ENCODE results near the gene PIK3R3. TPM values are rescaled to one million over a fixed set of nuclear protein-coding genes. Genes with fewer than 3 reads are reported as not detected.

The PIK3R3 gene
- total RNA-seq, 1 experiment from 2014 or later, result 9.0 TPM

DNA sequence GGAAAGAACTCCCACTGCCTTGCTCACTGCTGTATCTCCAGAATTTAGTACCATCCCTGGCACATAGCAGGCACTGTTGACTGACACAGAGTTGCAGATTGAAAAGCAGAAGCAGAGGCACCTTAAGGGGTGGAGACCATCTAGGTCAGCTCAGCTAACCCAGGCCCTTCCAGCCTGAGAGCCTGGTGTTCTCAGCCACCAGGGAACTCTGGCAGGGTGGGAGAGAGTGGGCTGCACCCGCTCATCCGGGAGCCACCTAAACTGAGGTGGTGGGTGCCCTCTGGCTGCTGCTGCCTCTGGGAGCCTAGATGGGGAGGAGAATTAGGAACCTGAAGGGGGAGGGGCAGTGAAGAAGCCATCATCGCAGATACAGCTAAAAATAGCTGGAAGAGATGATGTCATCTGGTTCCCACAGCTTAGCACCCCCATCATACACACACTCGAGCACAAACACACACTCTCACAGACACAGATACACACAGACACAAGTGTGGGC, 41.0 kb upstream of the PIK3R3 start (continued):
- TF ChIP-seq, protein P1, sequence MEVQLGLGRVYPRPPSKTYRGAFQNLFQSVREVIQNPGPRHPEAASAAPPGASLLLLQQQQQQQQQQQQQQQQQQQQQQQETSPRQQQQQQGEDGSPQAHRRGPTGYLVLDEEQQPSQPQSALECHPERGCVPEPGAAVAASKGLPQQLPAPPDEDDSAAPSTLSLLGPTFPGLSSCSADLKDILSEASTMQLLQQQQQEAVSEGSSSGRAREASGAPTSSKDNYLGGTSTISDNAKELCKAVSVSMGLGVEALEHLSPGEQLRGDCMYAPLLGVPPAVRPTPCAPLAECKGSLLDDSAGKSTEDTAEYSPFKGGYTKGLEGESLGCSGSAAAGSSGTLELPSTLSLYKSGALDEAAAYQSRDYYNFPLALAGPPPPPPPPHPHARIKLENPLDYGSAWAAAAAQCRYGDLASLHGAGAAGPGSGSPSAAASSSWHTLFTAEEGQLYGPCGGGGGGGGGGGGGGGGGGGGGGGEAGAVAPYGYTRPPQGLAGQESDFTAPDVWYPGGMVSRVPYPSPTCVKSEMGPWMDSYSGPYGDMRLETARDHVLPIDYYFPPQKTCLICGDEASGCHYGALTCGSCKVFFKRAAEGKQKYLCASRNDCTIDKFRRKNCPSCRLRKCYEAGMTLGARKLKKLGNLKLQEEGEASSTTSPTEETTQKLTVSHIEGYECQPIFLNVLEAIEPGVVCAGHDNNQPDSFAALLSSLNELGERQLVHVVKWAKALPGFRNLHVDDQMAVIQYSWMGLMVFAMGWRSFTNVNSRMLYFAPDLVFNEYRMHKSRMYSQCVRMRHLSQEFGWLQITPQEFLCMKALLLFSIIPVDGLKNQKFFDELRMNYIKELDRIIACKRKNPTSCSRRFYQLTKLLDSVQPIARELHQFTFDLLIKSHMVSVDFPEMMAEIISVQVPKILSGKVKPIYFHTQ (CRISPR knock-in tag; IDR thresholded peaks at IDR 0.05), result no peak

DNA sequence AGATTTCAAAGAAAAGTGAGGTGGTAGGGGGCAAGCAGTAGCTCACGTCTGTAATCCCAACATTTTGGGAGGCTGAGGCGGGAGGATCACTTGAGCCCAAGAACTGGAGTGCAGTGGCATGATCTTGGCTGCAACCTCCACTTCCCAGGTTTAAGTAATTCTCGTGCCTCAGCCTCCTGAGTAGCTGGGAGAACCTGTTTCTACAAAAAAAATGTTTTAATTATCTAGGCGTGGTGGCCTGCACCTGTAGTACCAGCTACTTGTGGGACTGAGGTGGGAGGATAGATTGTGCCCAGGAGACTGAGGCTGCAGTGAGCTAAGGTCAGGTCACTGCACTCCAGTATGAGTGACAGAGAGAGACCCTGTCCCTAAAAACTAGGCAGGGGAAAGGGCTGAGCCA, 39.9 kb upstream of the PIK3R3 start:
- Mint-ChIP-seq H3K4me3 (no peak overlapping the region), H3K27ac (no peak overlapping the region), H3K4me1 (peaks cover 15% of the 10 kb centered on the region), H3K9me3 (no peaks in the 10 kb centered on the region), H3K36me3 (no peaks in the 10 kb centered on the region), H3K27me3 (ENCODE audit: low read depth) (peaks cover 31% of the 10 kb centered on the region)
- no peak for TF ChIP-seq NFYB (CRISPR knock-in tag; conservative IDR thresholded peaks at IDR 0.05; ENCODE audit: low read depth)
- TF ChIP-seq ZNF317 (CRISPR knock-in tag; IDR thresholded peaks at IDR 0.05; ENCODE audit: borderline replicate concordance, low read depth), result no peak
- no peak for TF ChIP-seq GTF2I (CRISPR knock-in tag; conservative IDR thresholded peaks at IDR 0.05)
- CTCF ChIA-PET, result interaction anchor here (0.9 kb wide), 1 partner anchor 51 kb away, joined by 3 read pairs; no protein-coding TSS in a partner anchor
- DNase-seq (ENCODE audit: low spot score), result no peak
- no peak for ATAC-seq
- POLR2A ChIA-PET, result interaction anchor here (0.6 kb wide), 1 partner anchor 168 kb away, joined by 5 read pairs; no protein-coding TSS in a partner anchor

DNA sequence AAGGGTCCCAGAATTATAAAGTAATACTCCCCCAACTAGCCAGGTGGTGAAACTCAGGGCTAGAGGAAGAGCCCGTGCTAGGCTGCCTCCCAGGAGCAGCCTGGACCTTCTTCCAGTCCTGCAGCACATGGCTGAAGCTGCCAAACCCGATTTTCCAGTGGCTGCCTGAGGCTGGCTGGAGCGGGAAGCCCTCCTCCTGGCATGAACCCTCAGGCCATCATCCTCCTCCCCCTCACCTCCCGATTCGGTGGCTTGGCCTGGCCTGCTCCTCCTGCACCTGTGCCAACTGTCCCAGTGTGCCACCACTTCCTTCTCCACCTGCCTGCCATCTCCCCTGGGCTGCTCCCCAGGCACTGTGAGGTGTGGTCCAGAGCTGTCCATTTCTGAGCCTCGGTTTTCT, 39.4 kb upstream of the PIK3R3 start:
- CTCF ChIA-PET, result interaction anchor here (0.9 kb wide), 1 partner anchor 52 kb away, joined by 3 read pairs; no protein-coding TSS in a partner anchor
- DNase-seq (ENCODE audit: low spot score) (no peak), ATAC-seq (peak; percentile 38)
- Mint-ChIP-seq H3K4me3 (no peak overlapping the region), H3K9me3 (no peaks in the 10 kb centered on the region), H3K4me1 (peaks cover 19% of the 10 kb centered on the region), H3K27ac (no peak overlapping the region), H3K27me3 (ENCODE audit: low read depth) (peaks cover 32% of the 10 kb centered on the region), H3K36me3 (no peaks in the 10 kb centered on the region)
- POLR2A ChIA-PET, result interaction anchor here (0.6 kb wide), 1 partner anchor 168 kb away, joined by 5 read pairs; no protein-coding TSS in a partner anchor
- TF ChIP-seq, protein P2, sequence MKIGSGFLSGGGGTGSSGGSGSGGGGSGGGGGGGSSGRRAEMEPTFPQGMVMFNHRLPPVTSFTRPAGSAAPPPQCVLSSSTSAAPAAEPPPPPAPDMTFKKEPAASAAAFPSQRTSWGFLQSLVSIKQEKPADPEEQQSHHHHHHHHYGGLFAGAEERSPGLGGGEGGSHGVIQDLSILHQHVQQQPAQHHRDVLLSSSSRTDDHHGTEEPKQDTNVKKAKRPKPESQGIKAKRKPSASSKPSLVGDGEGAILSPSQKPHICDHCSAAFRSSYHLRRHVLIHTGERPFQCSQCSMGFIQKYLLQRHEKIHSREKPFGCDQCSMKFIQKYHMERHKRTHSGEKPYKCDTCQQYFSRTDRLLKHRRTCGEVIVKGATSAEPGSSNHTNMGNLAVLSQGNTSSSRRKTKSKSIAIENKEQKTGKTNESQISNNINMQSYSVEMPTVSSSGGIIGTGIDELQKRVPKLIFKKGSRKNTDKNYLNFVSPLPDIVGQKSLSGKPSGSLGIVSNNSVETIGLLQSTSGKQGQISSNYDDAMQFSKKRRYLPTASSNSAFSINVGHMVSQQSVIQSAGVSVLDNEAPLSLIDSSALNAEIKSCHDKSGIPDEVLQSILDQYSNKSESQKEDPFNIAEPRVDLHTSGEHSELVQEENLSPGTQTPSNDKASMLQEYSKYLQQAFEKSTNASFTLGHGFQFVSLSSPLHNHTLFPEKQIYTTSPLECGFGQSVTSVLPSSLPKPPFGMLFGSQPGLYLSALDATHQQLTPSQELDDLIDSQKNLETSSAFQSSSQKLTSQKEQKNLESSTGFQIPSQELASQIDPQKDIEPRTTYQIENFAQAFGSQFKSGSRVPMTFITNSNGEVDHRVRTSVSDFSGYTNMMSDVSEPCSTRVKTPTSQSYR (CRISPR knock-in tag; IDR thresholded peaks at IDR 0.05), result no peak
- TF ChIP-seq, protein P3, sequence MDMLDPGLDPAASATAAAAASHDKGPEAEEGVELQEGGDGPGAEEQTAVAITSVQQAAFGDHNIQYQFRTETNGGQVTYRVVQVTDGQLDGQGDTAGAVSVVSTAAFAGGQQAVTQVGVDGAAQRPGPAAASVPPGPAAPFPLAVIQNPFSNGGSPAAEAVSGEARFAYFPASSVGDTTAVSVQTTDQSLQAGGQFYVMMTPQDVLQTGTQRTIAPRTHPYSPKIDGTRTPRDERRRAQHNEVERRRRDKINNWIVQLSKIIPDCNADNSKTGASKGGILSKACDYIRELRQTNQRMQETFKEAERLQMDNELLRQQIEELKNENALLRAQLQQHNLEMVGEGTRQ (CRISPR knock-in tag; IDR thresholded peaks at IDR 0.05), result no peak
- no peak for TF ChIP-seq IRF2 (CRISPR knock-in tag; IDR thresholded peaks at IDR 0.05; ENCODE audit: borderline replicate concordance, low read depth)
- TF ChIP-seq TEAD4 (CRISPR knock-in tag; IDR thresholded peaks at IDR 0.05), result no peak
- no peak for TF ChIP-seq ZNF219 (CRISPR knock-in tag; IDR thresholded peaks at IDR 0.05; ENCODE audit: borderline replicate concordance)
- TF ChIP-seq, protein P1 (CRISPR knock-in tag; IDR thresholded peaks at IDR 0.05), result no peak
- TF ChIP-seq, protein P4, sequence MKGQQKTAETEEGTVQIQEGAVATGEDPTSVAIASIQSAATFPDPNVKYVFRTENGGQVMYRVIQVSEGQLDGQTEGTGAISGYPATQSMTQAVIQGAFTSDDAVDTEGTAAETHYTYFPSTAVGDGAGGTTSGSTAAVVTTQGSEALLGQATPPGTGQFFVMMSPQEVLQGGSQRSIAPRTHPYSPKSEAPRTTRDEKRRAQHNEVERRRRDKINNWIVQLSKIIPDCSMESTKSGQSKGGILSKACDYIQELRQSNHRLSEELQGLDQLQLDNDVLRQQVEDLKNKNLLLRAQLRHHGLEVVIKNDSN (CRISPR knock-in tag; IDR thresholded peaks at IDR 0.05), result no peak
- no peak for TF ChIP-seq CREM (CRISPR knock-in tag; IDR thresholded peaks at IDR 0.05)
- TF ChIP-seq, protein P5, sequence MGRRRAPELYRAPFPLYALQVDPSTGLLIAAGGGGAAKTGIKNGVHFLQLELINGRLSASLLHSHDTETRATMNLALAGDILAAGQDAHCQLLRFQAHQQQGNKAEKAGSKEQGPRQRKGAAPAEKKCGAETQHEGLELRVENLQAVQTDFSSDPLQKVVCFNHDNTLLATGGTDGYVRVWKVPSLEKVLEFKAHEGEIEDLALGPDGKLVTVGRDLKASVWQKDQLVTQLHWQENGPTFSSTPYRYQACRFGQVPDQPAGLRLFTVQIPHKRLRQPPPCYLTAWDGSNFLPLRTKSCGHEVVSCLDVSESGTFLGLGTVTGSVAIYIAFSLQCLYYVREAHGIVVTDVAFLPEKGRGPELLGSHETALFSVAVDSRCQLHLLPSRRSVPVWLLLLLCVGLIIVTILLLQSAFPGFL (CRISPR knock-in tag; IDR thresholded peaks at IDR 0.05; ENCODE audit: borderline replicate concordance), result no peak

Data from WTC11 (cell line).